Esophagus squamous epithelium (tissue), 4 donors: ENCODE data around the gene NET1.

ENCODE experiments used
- POLR2A ChIP-seq, 4 donors: fragments of 450-650 bp; IDR thresholded peaks; one replicate each; pipeline ENCODE4 v1.6.1; 2017; ENCODE audit warnings: antibody characterized with exemption in 4 of 4, mild to moderate bottlenecking in 4 of 4, moderate library complexity in 3 of 4
- TF ChIP-seq, protein P1 (sequence below), 6 experiments: fragments of 450-650 bp in 4 of 6; fragments of 200-600 bp in 2 of 6; sonication (generic) in 2 of 6; IDR thresholded peaks; one replicate each; pipeline ENCODE4 v1.5.1; 2016 to 2019; ENCODE audit warnings: antibody characterized with exemption in 6 of 6, mild to moderate bottlenecking in 4 of 6, moderate library complexity in 4 of 6

- TF ChIP-seq, protein P1, sequence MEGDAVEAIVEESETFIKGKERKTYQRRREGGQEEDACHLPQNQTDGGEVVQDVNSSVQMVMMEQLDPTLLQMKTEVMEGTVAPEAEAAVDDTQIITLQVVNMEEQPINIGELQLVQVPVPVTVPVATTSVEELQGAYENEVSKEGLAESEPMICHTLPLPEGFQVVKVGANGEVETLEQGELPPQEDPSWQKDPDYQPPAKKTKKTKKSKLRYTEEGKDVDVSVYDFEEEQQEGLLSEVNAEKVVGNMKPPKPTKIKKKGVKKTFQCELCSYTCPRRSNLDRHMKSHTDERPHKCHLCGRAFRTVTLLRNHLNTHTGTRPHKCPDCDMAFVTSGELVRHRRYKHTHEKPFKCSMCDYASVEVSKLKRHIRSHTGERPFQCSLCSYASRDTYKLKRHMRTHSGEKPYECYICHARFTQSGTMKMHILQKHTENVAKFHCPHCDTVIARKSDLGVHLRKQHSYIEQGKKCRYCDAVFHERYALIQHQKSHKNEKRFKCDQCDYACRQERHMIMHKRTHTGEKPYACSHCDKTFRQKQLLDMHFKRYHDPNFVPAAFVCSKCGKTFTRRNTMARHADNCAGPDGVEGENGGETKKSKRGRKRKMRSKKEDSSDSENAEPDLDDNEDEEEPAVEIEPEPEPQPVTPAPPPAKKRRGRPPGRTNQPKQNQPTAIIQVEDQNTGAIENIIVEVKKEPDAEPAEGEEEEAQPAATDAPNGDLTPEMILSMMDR (IDR thresholded peaks at IDR 0.05), result no peak
- TF ChIP-seq POLR2A (IDR thresholded peaks at IDR 0.05), result no peak
Measured at GRCh38 chr10:5435328-5435727, 23.0 kb downstream of the NET1 start.
